NCI-H2107 treated with DMSO at 0.1 percent for 48 hours (cell line): ENCODE measurements around the gene KLHL25.
"Not testable (repeated sequence)": the region's sequence is repeated elsewhere in the genome, so short reads cannot be mapped to it uniquely, and the experiment has no call there.

Experiments used
- DNase-seq: peaks from one replicate; lab custom pipeline; 2025; ENCODE audit not compliant: unreplicated experiment; lab: John Stamatoyannopoulos, UW

The KLHL25 gene

DNA sequence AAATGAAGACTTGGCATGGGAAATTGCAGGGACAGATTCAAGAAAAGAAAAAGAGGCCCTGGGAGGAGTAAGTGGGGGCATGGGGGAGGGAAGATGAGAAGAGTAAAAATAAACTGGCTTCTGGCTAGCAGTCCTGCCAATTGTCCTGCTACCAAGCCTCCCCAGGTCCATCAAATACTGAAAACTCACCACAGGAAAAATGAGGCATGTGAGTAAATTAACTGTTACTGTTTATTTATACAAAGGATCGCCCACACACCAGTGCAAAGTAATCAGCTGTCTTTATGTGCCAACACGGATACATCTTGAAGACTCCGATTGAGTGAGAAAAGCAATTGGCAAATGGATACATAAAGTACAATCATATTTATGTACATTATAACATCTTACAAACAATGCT is 10.7 kb upstream of the KLHL25 start:
- DNase-seq = no peak

DNA sequence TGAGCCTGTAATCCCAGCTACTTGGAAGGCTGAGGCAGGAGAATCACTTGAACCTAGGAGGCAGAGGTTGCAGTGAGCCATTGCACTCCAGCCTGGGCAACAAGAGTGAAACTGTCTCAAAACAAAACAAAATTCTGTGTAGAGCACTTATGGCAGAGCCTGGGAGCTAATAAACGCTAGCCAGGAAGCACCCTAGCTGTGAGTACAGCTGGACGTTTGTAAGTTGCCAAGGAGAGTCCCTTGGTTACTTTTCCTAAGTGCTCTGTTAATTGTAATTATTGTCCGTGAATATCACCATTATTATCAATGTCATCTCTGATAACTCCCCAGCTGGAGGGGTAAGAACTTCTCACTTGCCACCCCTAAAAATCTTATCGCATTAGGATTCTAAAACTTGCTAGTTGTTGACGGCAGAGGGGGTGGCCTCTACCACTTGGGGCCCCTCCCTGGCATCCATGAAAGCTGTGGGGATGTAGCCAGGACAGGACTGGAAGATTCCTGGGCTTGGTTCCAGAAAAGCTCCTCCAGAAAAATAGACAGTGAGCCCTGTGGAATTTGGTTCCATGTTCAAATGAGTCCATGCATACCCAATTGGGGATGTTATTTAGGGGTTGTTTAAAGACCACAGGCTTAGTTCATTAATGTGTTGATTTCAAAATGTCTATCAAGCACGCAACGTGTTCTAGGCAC is 9.9 kb upstream of the KLHL25 start:
- DNase-seq = no peak

DNA sequence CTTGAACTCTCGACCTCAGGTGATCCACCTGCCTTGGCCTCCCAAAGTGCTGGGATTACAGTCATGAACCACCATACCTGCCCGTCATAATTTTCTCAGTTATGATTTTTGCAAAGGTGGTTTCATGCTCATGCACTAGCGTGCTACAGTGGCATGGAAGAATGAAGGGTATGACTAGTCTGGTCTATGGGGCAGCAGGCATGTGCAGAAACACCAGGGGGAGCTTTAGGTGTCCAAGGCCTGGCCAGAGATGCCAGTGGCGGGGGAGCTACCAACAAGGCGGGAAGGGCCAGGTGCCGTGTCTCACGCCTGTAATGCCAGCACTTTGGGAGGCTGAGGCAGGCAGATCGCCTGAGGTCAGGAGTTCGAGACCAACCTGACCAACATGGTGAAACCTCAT is 7.9 kb upstream of the KLHL25 start:
- DNase-seq = not testable (repeated sequence)

DNA sequence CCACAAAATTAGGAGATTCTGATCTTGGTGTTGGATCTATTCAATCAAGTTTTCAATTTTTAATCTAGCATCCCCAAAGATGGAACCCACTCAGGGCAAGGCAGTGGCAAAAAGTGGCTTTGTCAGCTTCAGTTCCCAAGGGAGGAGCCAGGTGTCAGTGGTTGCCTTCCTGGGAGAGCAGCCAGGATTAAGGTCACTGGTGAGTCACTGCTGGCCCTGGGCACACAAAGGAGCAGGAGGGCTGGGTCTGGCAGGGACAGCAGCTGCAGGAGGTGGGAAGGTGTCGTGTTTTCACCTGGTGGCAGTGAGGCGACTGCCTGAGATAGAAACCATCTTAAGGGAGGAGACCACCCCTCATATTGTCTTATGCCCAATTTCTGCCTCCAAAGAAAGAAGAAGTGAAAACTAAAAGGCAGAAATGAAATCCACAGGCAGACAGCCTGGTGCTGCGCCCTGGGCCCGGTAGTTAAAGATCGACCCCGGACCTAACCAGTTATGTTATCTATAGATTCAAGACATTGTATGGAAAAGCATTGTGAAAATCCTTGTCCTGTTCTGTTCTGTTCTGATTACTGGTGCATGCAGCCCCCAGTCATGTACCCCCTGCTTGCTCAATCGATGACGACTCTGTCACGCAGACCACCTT is 5.9 kb upstream of the KLHL25 start:
- DNase-seq = peak; percentile 65

DNA sequence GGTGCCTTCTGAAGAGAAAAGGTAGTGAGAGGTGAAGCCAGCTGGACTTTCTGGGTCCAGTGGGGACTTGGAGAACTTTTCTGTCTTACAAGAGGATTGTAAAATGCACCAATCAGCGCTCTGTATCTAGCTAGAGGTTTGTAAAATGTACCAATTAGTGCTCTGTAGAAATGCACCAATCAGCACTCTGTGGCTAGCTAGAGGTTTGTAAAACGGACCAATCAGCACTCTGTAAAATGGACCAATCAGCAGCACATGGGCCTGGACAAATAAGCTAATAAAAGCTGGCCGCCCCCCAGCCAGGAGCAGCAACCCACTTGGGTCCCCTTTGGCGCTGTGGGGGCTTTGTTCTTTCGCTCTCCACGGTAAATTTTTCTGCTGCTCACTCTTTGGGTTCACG is 1.6 kb upstream of the KLHL25 start:
- DNase-seq = not testable (repeated sequence)

DNA sequence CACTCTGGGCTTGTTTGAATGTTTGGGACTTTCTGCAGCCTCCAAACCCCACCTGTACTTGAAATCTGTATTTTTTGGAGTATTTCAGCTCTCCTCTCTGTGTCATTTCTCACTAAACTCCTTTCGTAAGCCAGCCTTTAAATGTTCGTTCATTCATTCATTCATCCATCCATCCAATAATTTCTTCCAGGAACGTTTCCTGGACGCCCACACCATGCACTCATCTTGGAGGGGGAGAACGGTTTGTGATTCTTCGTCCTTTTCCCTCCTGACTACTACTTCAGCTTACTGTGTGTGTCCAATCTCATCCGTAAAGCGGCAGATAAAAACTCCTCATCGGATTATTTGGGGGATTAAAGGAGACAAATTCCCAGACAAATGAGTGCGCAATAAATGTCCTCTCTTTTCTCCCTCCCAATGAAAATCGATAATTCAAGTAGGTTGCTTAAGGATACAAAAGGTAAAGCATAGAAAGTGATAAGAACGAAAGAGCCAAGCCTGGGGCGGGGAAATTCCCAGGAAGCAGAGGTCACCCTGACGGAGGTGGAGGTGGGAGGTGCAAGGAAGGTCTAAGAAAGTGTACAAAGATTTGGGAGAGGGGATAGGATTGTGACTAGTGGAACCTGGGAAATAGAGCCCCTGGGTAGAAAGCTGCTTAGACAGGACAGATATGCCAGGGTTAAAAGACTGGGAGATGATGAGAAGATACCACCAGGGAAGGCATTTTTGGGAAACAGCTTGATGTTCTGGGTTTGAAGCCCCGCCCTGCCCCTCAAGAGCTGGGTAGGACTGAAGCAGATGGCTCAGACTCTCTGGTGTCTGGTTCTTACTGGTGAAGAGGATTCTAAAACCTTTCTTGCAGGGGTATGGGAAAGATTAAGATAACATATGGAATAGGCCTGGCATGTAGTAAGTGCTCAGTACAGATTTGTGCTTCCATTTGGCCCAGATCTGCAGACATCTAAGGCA is 896 bp upstream of the KLHL25 start:
- no peak for DNase-seq

DNA sequence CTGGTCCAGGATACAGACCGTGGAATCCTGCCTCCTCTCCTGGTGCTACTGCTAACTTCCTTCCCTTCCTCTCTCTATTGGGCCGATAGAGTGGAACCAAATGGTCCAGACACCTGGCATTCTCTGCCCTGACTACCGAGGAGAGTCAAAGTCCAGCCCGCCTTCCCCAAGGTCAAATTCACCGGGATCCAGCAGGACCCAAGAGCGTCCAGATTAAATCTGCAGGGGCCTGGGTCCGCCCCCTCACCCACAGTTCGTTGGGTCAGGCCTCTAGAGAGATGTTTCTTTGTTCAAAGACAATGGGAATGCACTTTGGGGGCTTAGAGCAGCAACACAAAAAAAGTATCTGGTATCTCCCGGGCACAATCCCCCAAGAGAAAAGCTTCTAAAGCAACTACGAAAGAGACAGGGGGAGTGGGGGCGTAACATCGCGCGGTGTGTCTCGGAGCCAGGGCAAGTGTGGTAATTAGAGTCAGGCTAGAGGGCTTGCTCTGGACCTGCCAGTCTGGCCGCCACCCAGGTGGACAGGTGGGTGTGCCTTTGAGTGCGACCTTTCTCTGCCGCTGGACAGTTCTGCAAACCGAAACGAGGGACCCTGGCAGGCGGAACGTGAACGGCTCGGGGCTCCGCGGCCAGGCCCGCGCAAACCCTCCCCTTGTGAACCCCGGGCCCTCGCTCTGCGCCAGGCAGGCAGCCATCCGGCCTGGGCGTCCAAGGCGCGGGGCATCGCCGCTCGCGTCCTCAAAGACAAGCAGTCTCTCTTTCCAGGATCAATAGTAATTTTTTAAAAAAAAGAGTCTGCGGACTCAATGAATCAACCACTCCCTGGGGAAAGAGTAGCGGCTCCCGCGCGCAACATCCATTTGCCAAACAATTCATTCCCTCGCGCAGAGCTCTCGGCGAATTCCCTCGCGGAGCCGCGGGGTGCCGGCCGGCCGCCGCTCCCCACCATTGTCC is 806 bp downstream of the KLHL25 start:
- no peak for DNase-seq

DNA sequence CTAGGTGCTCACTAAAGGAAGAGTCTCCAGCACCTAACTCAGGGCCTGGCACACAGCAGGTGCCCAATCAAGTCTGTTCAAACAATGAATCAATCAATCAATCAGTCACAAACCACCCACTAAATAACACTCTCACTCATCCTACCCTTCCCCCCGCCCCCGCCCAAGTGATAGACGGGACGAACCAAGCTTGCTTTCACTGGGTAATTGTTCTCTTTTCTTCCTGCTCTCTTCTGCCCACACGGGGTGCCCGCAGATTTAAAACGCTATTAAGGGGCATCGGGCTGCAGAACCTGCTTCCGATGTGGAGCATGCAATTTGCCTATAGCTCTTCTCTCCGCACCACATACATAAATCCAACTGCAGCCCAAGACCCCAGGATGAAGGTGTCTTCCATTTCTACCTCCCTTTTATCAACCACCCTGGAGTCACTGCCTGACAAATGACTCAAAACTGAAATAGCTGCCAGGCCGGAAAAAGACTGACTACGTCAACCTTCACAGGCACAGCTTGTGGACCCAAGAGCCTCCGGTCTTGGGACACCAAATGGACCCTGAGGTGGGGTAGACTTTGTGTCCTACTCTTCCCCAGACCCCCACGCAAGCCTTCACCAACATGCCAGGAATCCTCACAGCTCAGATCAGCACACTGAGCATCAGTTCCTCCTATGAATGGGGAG is 1.7 kb downstream of the KLHL25 start:
- no peak for DNase-seq

DNA sequence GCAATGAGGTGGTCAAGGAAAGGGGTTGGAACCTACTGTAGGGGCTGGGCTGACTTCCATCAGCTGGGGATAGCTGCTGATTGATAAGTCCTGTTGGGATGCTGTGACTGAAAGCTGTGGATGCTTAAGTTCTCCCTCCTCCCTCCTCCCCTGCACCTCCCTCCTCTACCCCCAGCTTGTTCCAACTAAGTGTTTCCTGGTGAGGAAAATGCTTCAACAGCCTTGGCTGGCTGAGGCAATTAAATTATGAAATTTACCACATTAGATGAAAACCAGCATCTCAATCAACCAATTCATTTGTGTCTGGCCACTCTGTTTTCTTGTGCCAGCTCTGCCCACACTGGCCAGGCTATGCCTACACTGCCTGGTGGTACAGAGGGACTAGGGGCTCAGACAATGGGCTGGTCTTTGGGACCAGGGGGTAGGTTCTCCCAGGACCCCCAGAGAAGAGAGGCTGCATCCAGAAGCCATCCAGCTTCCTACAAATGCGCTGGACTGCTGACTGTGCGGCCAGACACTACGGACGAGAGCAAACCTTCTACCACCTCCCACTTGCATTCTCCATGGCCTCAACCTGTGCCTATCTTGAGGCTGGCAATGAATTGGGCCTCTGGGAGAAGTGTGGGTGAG is 2.5 kb downstream of the KLHL25 start:
- no peak for DNase-seq

DNA sequence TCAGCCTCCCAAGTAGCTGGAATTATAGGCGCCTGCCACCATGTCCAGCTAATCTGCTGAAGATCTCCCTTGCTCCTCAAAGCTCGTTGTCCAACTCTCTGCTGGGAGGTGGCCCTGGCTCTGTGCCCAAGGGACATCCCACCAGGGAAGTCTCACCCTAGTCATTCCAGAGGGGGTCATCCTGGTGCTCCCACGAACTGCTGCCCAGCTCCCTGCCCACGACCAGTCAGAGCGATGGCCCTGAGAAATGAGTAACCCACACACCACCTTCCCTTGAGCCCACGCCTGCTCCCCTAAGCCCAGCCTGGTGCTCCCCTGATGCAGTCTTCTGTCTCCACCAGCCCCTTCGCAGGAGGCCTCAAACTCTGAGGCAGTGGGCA is 5.2 kb downstream of the KLHL25 start:
- no peak for DNase-seq

DNA sequence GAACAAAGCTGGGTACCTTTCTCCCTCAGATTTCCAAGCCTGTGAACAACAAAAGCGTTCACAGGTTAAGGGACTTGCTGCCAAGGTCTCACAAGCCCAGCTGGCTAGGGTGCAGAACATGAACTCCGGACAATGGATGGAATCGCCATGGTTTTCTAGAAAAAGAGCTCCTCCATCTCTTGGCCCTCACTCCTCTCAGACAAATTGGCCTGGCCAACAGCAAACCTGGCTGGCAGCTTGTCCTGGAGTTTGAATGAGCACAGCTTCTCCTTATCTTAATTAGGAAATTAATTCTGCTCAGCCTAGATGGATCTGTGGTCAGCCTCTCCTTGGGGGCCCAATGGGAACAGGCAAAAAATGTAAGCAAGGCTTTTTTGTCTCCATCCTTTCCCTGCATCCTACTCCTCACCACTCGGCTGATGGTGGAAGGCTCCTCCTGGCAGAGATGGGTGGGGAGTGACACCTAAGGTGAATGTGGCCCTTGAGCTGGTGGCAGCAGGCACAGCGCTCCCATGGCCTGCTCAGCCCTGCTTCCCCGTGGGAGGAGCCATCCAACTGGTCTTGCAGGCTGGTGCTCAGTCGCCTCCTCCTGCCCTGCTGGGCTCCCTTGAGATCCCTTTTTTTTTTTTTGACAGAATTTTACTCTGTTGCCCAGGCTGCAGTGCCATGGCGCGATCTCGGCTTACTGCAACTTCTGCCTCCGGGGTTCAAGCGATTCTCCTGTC is 5.8 kb downstream of the KLHL25 start:
- DNase-seq = no peak

DNA sequence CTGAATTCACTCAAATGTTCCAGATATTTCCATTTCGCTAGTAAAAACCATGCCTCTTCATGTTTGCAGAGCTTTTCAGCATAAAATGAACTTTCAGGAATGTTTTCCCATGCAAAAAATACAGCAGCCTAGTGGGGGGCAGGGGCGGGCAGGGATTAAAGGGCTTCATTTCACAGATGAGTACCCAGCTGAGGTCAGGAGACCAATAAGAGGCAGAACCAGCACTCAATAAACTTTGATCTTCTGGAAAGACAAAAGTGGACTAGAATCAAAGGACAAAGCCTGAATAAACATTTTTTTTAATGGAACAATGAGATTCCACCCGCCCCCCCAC is 8.0 kb downstream of the KLHL25 start:
- DNase-seq = no peak

DNA sequence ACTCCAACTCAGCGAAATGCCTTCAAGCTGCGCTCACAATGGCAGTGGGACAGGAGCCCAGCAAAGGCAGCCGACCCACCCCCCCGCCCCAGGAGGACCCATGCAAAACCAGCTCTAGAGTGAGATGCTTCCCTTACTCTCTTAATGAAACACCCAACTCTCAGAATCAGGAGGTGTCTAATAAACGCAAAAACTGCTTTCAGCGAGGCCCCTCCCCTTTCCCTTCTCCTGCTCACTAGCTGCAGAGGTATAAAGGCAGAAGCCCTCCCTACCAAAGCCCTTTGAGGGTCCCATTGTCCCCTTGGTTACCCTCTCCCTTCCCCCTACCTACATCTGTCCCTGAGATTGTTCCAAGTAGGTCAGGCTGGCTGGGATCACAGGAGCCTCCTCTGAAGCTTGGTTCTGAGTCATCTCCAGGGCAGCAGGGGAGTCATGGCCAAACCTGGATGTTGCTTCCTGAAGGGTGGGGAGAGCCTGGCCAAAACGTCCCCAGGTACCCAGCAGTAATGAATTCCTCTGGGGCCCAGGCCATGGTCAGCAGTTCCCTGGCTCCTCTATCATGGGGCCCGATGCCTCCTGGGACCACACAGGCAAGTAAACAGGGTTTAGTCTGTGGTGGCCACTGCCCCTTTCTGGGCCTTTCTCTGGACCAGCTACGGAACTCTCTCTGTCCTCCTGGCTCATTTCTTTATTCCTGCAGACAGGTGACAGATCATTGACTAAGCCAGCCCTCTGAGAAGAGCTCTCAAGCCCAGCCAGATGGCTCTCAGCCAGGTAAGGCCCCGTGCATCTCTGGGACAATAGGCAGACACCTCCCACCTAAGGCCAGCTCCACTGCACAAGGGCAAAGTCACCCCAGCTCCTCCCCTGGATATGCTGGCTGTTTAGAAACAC is 8.6 kb downstream of the KLHL25 start:
- DNase-seq = peak; percentile 66

DNA sequence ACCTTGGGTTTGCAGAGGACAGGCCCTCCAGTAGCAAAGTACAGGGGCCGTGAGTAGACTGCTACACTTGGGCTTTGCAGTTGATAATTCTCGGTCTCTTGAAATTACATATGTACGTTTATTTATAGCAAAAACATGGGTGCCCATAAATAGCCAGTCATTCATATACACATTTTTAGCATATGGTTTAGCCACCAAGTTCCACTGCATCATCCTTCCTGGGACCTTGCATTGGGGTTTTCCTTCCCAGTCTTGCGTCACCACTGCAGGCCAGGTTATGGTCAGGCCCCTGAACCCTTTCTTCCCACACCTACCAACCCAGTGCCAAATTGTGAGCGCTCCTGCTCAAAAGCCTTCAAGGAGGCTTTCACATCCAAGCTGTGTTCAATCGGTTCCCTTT is 12.7 kb downstream of the KLHL25 start:
- no peak for DNase-seq

DNA sequence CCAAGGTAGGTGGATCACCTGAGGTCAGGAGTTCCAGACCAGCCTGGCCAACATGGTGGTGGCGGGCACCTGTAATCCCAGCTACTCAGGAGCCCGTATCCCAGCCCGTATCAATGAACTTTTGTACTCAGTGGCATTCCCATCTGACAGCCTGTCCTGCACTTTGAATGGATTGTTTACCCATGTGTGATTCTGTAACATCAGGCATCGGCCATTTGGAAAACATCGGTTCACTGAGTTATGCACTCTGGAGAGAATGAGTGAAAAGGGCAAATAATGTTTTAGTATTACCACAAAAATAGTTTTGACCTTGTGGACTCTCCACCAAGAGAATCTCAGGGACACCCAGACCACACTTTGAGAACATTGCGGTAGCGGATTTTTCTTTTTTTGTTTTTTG is 13.6 kb downstream of the KLHL25 start:
- no peak for DNase-seq

DNA sequence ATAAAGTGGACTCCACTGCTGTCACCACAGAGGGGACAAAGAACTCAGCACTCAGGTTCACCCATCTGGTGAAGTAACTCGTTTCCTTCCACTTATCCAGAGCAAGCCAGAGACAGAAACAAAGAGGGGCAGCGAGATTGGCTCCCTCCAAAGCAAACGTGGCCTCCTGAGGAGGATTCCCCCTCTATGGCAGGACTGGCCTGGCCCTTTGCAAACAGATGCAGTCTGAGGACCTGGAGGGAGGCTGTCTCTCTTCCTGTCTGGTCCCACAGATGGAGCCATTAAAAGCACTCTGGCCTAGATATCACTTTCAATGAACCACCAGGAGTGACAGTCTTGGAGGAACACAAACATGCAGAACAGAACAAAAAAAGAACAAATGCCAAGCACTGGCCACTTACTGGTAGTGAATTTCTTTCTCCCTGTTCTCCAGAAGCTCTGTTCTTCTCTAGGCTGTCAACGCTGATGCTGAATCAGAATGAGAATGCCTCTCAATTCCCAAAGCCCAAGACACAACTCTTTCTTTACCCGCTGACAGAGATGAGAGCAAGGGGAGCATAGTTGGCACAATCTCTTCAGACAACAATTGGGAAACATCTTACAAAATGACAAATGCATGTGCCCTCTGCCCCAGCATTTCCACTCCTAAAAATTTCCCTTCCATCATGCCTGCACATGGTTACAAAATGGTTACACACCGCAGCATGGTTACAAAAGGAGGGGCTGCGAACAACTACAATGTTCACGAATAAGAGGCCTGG is 14.3 kb downstream of the KLHL25 start:
- no peak for DNase-seq

DNA sequence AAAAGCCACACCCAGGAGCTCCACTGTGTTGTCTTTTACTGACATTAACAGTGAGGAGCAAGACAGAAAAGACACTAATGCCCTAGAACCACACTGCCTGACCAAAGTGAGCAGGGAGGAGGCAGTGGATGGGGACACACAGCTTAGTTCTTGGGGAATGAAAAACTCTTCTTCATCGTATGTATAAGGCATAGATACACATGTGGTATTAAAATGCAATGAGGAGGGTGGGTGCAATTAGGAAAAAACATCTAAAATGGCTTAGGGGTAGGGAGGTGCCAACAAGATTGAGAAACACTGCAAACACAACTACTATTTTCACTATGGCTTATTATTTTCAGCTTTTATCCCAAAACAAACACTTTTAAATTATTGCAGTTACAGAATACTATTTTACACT is 15.5 kb downstream of the KLHL25 start:
- no peak for DNase-seq
